NCI-H82 treated with DMSO at 0.1 percent for 48 hours (cell line): Measurements from ENCODE around the gene ARHGEF18.
A peak's percentile ranks its signal among the peaks of the same experiment; 100 is the strongest.
"Not testable (repeated sequence)": the region's sequence is repeated elsewhere in the genome, so short reads cannot be mapped to it uniquely, and the experiment has no call there.

Source experiments
- DNase-seq: peaks from one replicate; lab custom pipeline; 2025; ENCODE audit not compliant: unreplicated experiment; lab: John Stamatoyannopoulos, UW

Gene ARHGEF18

GRCh38 chr19:7348587-7349230 lies at the start of gene ARHGEF18:
ARHGEF18 (plus strand) TSS chr19:7348937; CDS start chr19:7362891, 13,954 bp downstream.
- DNase-seq = no peak

GRCh38 chr19:7301525-7301924 lies 47.2 kb upstream of the ARHGEF18 start:
- DNase-seq = no peak

GRCh38 chr19:7303470-7303869 lies 45.3 kb upstream of the ARHGEF18 start:
- DNase-seq = no peak

- no peak for DNase-seq
Observed at GRCh38 chr19:7304200-7304599, 44.5 kb upstream of the ARHGEF18 start.

- DNase-seq = no peak
Observed at GRCh38 chr19:7307590-7308218, 41.0 kb upstream of the ARHGEF18 start.

- DNase-seq = not testable (repeated sequence)
Observed at GRCh38 chr19:7308327-7308726, 40.4 kb upstream of the ARHGEF18 start.

GRCh38 chr19:7311911-7312310 lies 36.8 kb upstream of the ARHGEF18 start:
- no peak for DNase-seq

- DNase-seq = no peak
Observed at GRCh38 chr19:7312816-7313215, 35.9 kb upstream of the ARHGEF18 start.

GRCh38 chr19:7318176-7318575 lies 30.6 kb upstream of the ARHGEF18 start:
- DNase-seq = no peak

- DNase-seq = peak; percentile 0
Observed at GRCh38 chr19:7326105-7326877, 22.4 kb upstream of the ARHGEF18 start.

GRCh38 chr19:7327802-7328201 lies 20.9 kb upstream of the ARHGEF18 start:
- DNase-seq = no peak

GRCh38 chr19:7328647-7329046 lies 20.1 kb upstream of the ARHGEF18 start:
- no peak for DNase-seq

GRCh38 chr19:7331446-7331845 lies 17.3 kb upstream of the ARHGEF18 start:
- DNase-seq = no peak

GRCh38 chr19:7333198-7334118 lies 15.3 kb upstream of the ARHGEF18 start:
- no peak for DNase-seq

GRCh38 chr19:7336321-7336973 lies 12.3 kb upstream of the ARHGEF18 start:
- no peak for DNase-seq

GRCh38 chr19:7337380-7338194 lies 11.2 kb upstream of the ARHGEF18 start:
- no peak for DNase-seq

- DNase-seq = peak; percentile 34
Observed at GRCh38 chr19:7340959-7341837, 7.5 kb upstream of the ARHGEF18 start.

- no peak for DNase-seq
Observed at GRCh38 chr19:7342143-7342542, 6.6 kb upstream of the ARHGEF18 start.
